ENCODE measurements around the gene ACO2. TPM values are rescaled to one million over a fixed set of nuclear protein-coding genes. Genes with fewer than 3 reads are reported as not detected.

ACO2 gene
- total and polyA plus RNA-seq, 2 of the 13 experiments (the other 11 are each of a cell fraction or from before 2014, with no cell fraction given): 19.2 to 45.6 TPM

- TF ChIP-seq ARID5B (CRISPR knock-in tag; IDR thresholded peaks at IDR 0.05): peak; percentile 44; the same call in 1 of the 2 replicates
- no peak for TF ChIP-seq PRDM15 (CRISPR knock-in tag; IDR thresholded peaks at IDR 0.05)
- TF ChIP-seq ZNF768 (CRISPR knock-in tag; IDR thresholded peaks at IDR 0.05): no peak
- TF ChIP-seq ZNF607 (CRISPR knock-in tag; IDR thresholded peaks at IDR 0.05; ENCODE audit: borderline replicate concordance): no peak; the same call in 1 of the 2 replicates
- no peak for TF ChIP-seq POLR2AphosphoS2 (IDR thresholded peaks at IDR 0.05; ENCODE audit: low read depth, low read length)
- TF ChIP-seq ZNF180 (CRISPR knock-in tag; IDR thresholded peaks at IDR 0.05; ENCODE audit: borderline replicate concordance, low read depth): no peak
- no peak for TF ChIP-seq ARNTL (CRISPR knock-in tag; IDR thresholded peaks at IDR 0.05)
- no peak; the same call in 1 of the 2 replicates for TF ChIP-seq ZBTB1 (CRISPR knock-in tag; IDR thresholded peaks at IDR 0.05; ENCODE audit: borderline replicate concordance)
- TF ChIP-seq CBX1 (IDR thresholded peaks at IDR 0.05; ENCODE audit: low read depth): no peak
- TF ChIP-seq CAMTA2 (CRISPR knock-in tag; IDR thresholded peaks at IDR 0.05; ENCODE audit: borderline replicate concordance): no peak
- no peak; the same call in 1 of the 2 replicates for TF ChIP-seq SIX4 (CRISPR knock-in tag; IDR thresholded peaks at IDR 0.05)
- TF ChIP-seq BCL6 (CRISPR knock-in tag; IDR thresholded peaks at IDR 0.05): peak; percentile 19; the same call in 1 of the 2 replicates
- no peak for TF ChIP-seq ZBTB37 (CRISPR knock-in tag; IDR thresholded peaks at IDR 0.05)
- TF ChIP-seq ZNF10 (CRISPR knock-in tag; IDR thresholded peaks at IDR 0.05; ENCODE audit: borderline replicate concordance, low read depth): no peak
- no peak for TF ChIP-seq ONECUT2 (CRISPR knock-in tag; IDR thresholded peaks at IDR 0.05)
- peak; percentile 84 for TF ChIP-seq PAXIP1 (CRISPR knock-in tag; conservative IDR thresholded peaks at IDR 0.05)
- TF ChIP-seq ZNF264 (CRISPR knock-in tag; IDR thresholded peaks at IDR 0.05): no peak
- no peak for TF ChIP-seq NKX3-1 (CRISPR knock-in tag; IDR thresholded peaks at IDR 0.05)
These were observed 20.6 kb upstream of the ACO2 start (continued) for GRCh38 chr22:41448189-41448808.

All from HepG2 (cell line).